Right atrium auricular region (tissue), 2 donors: ENCODE data around the gene TOM1L2. TPM values are rescaled to one million over a fixed set of nuclear protein-coding genes. Genes with fewer than 3 reads are reported as not detected.

Source experiments
- DNase-seq: peaks from one replicate; pipeline ENCODE4 v3.0.0-alpha.2; 2019; ENCODE audit warnings: low spot score
- H3K27ac ChIP-seq, 2 donors: fragments of 200-600 bp; sonication (generic); 1 replicate in 1 of 2; 2 replicates in 1 of 2; pipeline ENCODE4 v1.5.1; 2016 to 2019
- H3K27me3 ChIP-seq, 2 donors: fragments of 200-600 bp; sonication (generic); one replicate each; pipeline versions ENCODE4 v1.5.1 to v1.6.0; 2017 to 2019
- H3K36me3 ChIP-seq: fragments of 200-600 bp; sonication (generic); one replicate; pipeline ENCODE4 v1.5.1; 2016
- H3K4me1 ChIP-seq, 2 donors: fragments of 200-600 bp; sonication (generic); one replicate each; pipeline versions ENCODE4 v1.5.1 to v1.6.0; 2017 to 2019
- H3K4me3 ChIP-seq, 2 donors: fragments of 200-600 bp; sonication (generic); 1 replicate in 1 of 2; 2 replicates in 1 of 2; pipeline ENCODE4 v1.5.1; 2017 to 2019; ENCODE audit warnings: mild to moderate bottlenecking in 1 of 2, moderate library complexity in 1 of 2
- H3K9me3 ChIP-seq, 2 donors: fragments of 200-600 bp; sonication (generic); one replicate each; pipeline ENCODE4 v1.5.1; 2019
- total RNA-seq, 2 donors: library from RNA; depleted of rRNA; stranded (reverse); fragments of >200 nt; gene quantifications; one replicate each; pipeline ENCODE4 v1.1.0, GENCODE V29; 2016
- TF ChIP-seq, protein P1 (sequence below), 2 donors: fragments of 200-600 bp; sonication (generic); IDR thresholded peaks; one replicate each; pipeline ENCODE4 v1.5.1; 2019; ENCODE audit warnings: antibody characterized with exemption in 2 of 2

TOM1L2 gene
- total RNA-seq, 2 donors from 2014 or later, result 186 to 347 TPM

DNA sequence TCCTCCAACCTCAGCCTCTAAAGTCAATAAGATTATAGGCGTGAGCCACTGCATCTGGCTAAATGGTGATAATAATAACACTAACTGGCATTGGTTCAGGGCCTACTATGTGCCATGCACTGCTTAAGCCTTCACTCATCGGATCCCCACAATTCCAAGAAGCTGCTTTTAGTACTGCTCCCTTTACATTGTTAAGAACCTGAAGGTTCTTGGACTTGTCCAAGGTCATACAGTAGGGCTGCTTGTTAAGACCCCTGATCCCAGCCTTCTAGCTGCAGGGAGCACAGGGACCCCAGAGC is 142.0 kb downstream of the TOM1L2 start:
- TF ChIP-seq, protein P1, sequence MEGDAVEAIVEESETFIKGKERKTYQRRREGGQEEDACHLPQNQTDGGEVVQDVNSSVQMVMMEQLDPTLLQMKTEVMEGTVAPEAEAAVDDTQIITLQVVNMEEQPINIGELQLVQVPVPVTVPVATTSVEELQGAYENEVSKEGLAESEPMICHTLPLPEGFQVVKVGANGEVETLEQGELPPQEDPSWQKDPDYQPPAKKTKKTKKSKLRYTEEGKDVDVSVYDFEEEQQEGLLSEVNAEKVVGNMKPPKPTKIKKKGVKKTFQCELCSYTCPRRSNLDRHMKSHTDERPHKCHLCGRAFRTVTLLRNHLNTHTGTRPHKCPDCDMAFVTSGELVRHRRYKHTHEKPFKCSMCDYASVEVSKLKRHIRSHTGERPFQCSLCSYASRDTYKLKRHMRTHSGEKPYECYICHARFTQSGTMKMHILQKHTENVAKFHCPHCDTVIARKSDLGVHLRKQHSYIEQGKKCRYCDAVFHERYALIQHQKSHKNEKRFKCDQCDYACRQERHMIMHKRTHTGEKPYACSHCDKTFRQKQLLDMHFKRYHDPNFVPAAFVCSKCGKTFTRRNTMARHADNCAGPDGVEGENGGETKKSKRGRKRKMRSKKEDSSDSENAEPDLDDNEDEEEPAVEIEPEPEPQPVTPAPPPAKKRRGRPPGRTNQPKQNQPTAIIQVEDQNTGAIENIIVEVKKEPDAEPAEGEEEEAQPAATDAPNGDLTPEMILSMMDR (IDR thresholded peaks at IDR 0.05), result no peak
- Histone ChIP-seq H3K4me1 (peaks cover 0 to 54% of the 10 kb centered on the region in 2 donors), H3K27ac (peak overlapping the region in 1 of 2 donors; percentile 73), H3K27me3 (no peaks in the 10 kb centered on the region), H3K36me3 (no peaks in the 10 kb centered on the region), H3K4me3 (no peak overlapping the region), H3K9me3 (no peaks in the 10 kb centered on the region)
- no peak for DNase-seq

DNA sequence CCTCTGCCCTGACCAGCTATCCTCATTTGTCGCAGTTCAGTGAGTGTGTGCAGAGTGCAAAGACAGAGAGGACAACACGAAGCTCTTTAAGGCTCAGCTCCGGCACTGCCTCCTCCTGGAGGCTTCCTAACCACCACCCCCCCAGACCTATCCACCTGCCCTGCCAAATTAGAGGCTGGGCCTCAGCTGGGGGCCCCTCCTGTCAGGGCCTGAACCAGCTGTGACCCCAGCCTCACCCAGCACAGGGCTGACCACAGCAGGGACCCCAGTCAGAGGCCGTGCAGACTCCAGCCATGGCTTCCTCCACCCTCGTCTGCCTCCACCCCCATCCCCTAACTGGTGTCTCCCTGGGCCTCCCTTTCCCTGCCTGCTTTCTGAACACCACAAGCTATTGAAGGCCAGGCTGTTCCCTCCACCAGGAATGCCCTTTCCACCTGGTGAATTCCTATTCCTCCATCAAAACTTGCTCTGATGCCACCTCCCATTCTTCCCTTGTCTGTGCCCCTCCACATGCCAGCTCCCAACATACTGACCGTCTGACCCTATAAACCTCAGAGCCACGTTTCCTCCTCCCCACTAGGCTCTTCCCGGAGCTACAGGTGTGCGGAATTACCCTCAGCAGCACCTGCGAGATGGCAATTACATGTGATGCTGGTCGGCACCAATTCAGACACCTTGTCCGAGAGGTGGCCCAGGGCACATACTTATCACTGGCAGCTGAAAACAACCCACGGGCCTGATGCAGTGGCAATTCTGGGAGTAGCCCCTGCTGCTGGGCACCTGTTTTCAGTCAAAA is 144.2 kb downstream of the TOM1L2 start:
- H3K27me3 ChIP-seq, result no peaks in the 10 kb centered on the region
- DNase-seq, result no peak
- H3K4me1 ChIP-seq, result peaks cover 0 to 56% of the 10 kb centered on the region in 2 donors
- no peaks in the 10 kb centered on the region for H3K9me3 ChIP-seq
- no peaks in the 10 kb centered on the region for H3K36me3 ChIP-seq
- no peak overlapping the region for H3K27ac ChIP-seq
- TF ChIP-seq, protein P1 (IDR thresholded peaks at IDR 0.05), result no peak
- H3K4me3 ChIP-seq, result no peak overlapping the region

DNA sequence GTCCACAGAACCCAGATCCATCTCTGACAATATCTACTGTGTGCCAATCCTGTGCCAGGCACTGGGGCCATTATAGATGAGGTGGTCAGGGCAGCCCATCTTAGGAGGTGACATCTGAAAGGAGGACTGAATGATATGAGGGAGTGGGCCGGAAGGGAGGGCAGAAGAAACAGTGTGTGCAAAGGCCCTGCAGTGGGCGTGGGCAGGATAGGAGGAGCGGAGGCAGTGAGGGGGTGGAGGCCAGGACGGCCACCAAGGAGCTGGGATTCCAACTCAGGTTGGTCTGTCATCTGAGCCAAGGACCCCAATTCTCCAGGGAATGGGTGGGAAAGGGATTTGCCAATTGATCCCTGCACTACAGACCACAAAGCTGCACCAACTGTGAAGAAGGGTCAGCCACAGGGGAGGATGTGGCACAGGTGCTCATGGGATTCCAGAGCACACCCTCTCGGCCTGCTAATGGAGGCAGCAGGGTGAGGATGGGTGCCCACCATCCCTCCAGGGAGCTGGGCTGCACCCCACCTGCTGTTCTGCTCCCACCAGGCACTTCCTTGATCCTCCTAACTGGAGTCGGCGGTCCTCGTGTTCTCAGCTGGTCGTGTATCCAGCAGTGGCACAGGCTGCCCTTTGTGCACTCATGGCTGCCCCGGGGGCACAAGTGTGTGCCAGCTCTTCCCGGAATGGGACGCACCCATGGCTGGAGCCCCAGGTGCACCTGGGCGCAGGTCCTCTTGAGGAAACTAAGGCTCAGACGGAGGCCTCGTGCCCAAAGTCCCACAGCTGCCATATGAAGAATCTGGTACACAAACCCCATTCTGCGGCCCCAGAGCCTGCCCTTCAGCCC is 145.0 kb downstream of the TOM1L2 start:
- no peaks in the 10 kb centered on the region for H3K9me3 ChIP-seq
- no peak overlapping the region for H3K27ac ChIP-seq
- H3K4me1 ChIP-seq, result peaks cover 0 to 62% of the 10 kb centered on the region in 2 donors
- H3K27me3 ChIP-seq, result no peaks in the 10 kb centered on the region
- H3K36me3 ChIP-seq, result no peaks in the 10 kb centered on the region
- H3K4me3 ChIP-seq, result no peak overlapping the region
- DNase-seq, result no peak
- TF ChIP-seq, protein P1 (IDR thresholded peaks at IDR 0.05), result no peak

DNA sequence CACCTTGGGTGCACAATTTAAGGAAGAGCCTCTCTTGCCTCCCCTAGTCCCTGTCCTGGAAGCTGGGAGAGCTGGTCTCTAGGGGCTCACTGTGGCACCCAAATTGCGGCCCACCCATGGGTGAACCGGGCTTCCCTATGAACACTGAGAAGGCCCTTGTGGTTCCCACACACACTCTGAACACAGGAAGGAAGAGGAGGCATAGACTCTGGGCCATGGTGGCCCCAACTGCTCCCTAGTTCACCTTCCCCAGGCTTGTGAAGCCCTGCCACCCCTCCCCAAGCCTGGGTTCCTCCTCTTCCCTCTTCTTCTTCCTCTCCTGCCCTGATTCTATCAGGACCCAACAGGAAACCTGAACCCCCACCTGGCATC is 145.9 kb downstream of the TOM1L2 start:
- no peaks in the 10 kb centered on the region for H3K9me3 ChIP-seq
- H3K27ac ChIP-seq, result peak overlapping the region in 1 of 2 donors; percentile 80
- peaks cover 0 to 62% of the 10 kb centered on the region in 2 donors for H3K4me1 ChIP-seq
- TF ChIP-seq, protein P1 (IDR thresholded peaks at IDR 0.05), result no peak
- H3K4me3 ChIP-seq, result no peak overlapping the region
- no peaks in the 10 kb centered on the region for H3K36me3 ChIP-seq
- H3K27me3 ChIP-seq, result no peaks in the 10 kb centered on the region
- DNase-seq, result no peak

DNA sequence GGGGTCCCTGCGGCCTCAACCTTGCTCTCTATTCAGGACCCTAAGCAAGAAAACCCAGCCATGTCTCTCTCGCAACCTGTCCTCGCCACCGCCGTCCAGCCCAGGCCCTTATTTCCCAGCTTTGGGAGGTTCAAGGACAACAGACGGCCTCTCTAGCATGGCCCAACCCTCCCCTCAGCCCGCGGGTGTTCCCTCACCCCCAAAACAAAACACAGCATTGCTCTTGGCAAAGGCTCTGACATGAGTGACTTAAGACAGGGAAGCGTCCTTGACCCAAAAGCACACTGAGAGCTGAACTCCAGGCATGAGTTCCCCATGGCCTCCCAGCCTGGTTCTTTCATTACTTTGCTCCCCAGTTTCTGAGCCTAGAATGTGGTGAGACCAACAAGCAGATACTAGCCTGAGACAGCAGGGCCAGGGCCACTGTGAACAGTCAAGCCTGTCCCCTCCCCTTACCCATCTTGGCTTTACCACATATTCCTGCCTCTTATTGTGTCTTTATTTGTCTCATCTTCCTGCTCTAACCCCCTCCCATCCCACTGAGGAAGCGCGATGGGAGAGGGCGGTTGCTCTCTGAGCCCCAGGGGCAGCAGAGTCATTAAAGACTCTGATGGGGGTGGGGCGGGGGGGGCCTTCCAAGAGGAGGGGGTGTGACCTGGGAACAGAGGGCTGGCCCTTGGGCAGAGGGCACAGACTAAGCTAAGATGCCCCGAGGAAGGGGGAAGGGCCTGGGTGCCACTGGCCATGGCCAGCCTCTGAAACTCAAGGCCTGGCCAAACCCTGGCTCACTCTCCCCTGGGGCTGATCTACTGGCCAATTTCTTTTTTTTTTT is 147.2 kb downstream of the TOM1L2 start:
- H3K9me3 ChIP-seq, result no peaks in the 10 kb centered on the region
- peaks cover 0 to 65% of the 10 kb centered on the region in 2 donors for H3K4me1 ChIP-seq
- TF ChIP-seq, protein P1 (IDR thresholded peaks at IDR 0.05), result no peak
- peak overlapping the region; percentile 76 to 80 for H3K27ac ChIP-seq
- no peaks in the 10 kb centered on the region for H3K27me3 ChIP-seq
- no peak for DNase-seq
- no peaks in the 10 kb centered on the region for H3K36me3 ChIP-seq
- no peak overlapping the region for H3K4me3 ChIP-seq
